GM06990 (cell line): ENCODE data around the gene DET1.
"Not testable (repeated sequence)": the region's sequence is repeated elsewhere in the genome, so short reads cannot be mapped to it uniquely, and the experiment has no call there.

Experiments
- DNase-seq: peaks from one replicate; pipeline ENCODE4 v3.0.0-alpha.2; 2011; ENCODE audit not compliant: insufficient read length; ENCODE audit errors: extremely low read depth
- H3K27me3 ChIP-seq: replicated peaks from 2 replicates; pipeline ENCODE4 v1.6.0; 2011; ENCODE audit warnings: low read length; ENCODE audit not compliant: control insufficient read depth, insufficient read depth
- H3K36me3 ChIP-seq: 2 replicates; pipeline ENCODE4 v1.5.1; 2011; ENCODE audit warnings: low read length; ENCODE audit not compliant: control insufficient read depth, insufficient read depth
- H3K4me3 ChIP-seq: replicated peaks from 2 replicates; pipeline ENCODE4 v1.5.1; 2011; ENCODE audit warnings: low read depth, mild to moderate bottlenecking, control low read depth, low read length
- CTCF ChIP-seq: IDR thresholded peaks from 2 replicates; pipeline ENCODE4 v1.5.1; 2011; ENCODE audit warnings: low read length, control low read depth, mild to moderate bottlenecking, inconsistent platforms; ENCODE audit not compliant: insufficient read depth, poor library complexity, severe bottlenecking

DET1 gene

GRCh38 chr15:88470625-88471372, 75.7 kb downstream of the DET1 start:
- TF ChIP-seq CTCF = no peak
- Histone ChIP-seq H3K4me3 (no peak overlapping the region), H3K36me3 (peaks cover 4% of the 10 kb centered on the region; the same call in 1 of the 2 replicates), H3K27me3 (no peaks in the 10 kb centered on the region)
- no peak for DNase-seq

GRCh38 chr15:88469321-88469720, 77.2 kb downstream of the DET1 start:
- Histone ChIP-seq H3K36me3 (peaks cover 3% of the 10 kb centered on the region; the same call in 1 of the 2 replicates), H3K4me3 (no peak overlapping the region), H3K27me3 (no peaks in the 10 kb centered on the region)
- TF ChIP-seq CTCF = no peak
- no peak for DNase-seq

- peak overlapping the region; percentile 94 for H3K4me3 ChIP-seq
- not testable (repeated sequence) for H3K36me3 ChIP-seq
Measured at GRCh38 chr15:88468721-88469120, 77.8 kb downstream of the DET1 start.

GRCh38 chr15:88467935-88468528, 78.4 kb downstream of the DET1 start:
- peaks cover 9% of the 10 kb centered on the region for H3K36me3 ChIP-seq
- no peak for DNase-seq
- TF ChIP-seq CTCF = peak; percentile 44
- H3K27me3 ChIP-seq = no peaks in the 10 kb centered on the region
- H3K4me3 ChIP-seq = peak overlapping the region; percentile 94

More at GRCh38 chr15:88468721-88469120, 77.8 kb downstream of the DET1 start:
- DNase-seq, H3K27me3 ChIP-seq: not testable (repeated sequence)

- no peak for TF ChIP-seq CTCF
- peaks cover 9% of the 10 kb centered on the region for H3K36me3 ChIP-seq
- peak within 1 kb of the TSS; percentile 94 for H3K4me3 ChIP-seq
Measured at GRCh38 chr15:88467073-88467934, 79.2 kb downstream of the DET1 start, which contains the start of the genes MRPL46 and MRPS11. MRPL46 (minus strand) TSS chr15:88467388; CDS start chr15:88467377, 11 bp downstream. MRPS11 (plus strand) TSS chr15:88467708; CDS start chr15:88467718, 10 bp downstream.

More at GRCh38 chr15:88467073-88467934, 79.2 kb downstream of the DET1 start, which contains the start of the genes MRPL46 and MRPS11:
- peak; percentile 90 for DNase-seq
- H3K27me3 ChIP-seq = no peaks in the 10 kb centered on the region
